ENCODE measurements around the gene FTCD.

GRCh38 chr21:46089285-46089684 is 66.1 kb downstream of the FTCD start:
- TF ChIP-seq, protein P1, sequence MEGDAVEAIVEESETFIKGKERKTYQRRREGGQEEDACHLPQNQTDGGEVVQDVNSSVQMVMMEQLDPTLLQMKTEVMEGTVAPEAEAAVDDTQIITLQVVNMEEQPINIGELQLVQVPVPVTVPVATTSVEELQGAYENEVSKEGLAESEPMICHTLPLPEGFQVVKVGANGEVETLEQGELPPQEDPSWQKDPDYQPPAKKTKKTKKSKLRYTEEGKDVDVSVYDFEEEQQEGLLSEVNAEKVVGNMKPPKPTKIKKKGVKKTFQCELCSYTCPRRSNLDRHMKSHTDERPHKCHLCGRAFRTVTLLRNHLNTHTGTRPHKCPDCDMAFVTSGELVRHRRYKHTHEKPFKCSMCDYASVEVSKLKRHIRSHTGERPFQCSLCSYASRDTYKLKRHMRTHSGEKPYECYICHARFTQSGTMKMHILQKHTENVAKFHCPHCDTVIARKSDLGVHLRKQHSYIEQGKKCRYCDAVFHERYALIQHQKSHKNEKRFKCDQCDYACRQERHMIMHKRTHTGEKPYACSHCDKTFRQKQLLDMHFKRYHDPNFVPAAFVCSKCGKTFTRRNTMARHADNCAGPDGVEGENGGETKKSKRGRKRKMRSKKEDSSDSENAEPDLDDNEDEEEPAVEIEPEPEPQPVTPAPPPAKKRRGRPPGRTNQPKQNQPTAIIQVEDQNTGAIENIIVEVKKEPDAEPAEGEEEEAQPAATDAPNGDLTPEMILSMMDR (conservative IDR thresholded peaks at IDR 0.05; ENCODE audit: low read depth, low read length) = no peak
- TF ChIP-seq EZH2 (IDR thresholded peaks at IDR 0.05; ENCODE audit: low read length, unreplicated experiment) (no peak), EZH2phosphoT487 (IDR thresholded peaks at IDR 0.05; ENCODE audit: borderline replicate concordance, low read length) (no peak)
